IMR-90 (cell line): ENCODE results near the gene CIT. TPM values are rescaled to one million over a fixed set of nuclear protein-coding genes. Genes with fewer than 3 reads are reported as not detected.

ENCODE experiments used
- ATAC-seq: fragments of 200-7000 bp; cut with Tn5 transposase; 2 replicates; pipeline ENCODE4 v1.9.1; 2020; ENCODE audit warnings: low read depth, mild to moderate bottlenecking, moderate library complexity
- BruUV-seq: library from RNA; stranded (reverse); fragments of 400-500 nt; replicated peaks from 2 replicates; lab custom pipeline; 2021; lab: Mats Ljungman, UMichigan
- CTCF ChIA-PET: fragments of 300-600 bp; formaldehyde crosslinking; extraction: SDS; loops from one replicate; lab custom pipeline; 2021; ENCODE audit warnings: antibody characterized with exemption; lab: Yijun Ruan, JAX
- POLR2A ChIA-PET: fragments of 300-600 bp; sonication (Branson Sonifier 250); formaldehyde crosslinking; loops from one replicate; lab custom pipeline; 2022; ENCODE audit warnings: antibody characterized with exemption; ENCODE audit not compliant: unreplicated experiment; lab: Charles Lee
- DNase-seq: peaks from one replicate; pipeline ENCODE4 v3.0.0; 2013
- H2AFZ ChIP-seq: replicated peaks from 2 replicates; pipeline ENCODE3; 2013; ENCODE audit warnings: low read length, mild to moderate bottlenecking; ENCODE audit not compliant: poor library complexity
- H2AK5ac ChIP-seq: 2 replicates; pipeline ENCODE4 v1.6.1; 2013; ENCODE audit warnings: low read depth, low read length, inconsistent platforms
- H2AK9ac ChIP-seq: replicated peaks from 2 replicates; pipeline ENCODE3; 2013; ENCODE audit warnings: mild to moderate bottlenecking, low read depth, low read length, moderate library complexity; ENCODE audit not compliant: poor library complexity
- H2BK120ac ChIP-seq: 2 replicates; pipeline ENCODE4 v1.6.1; 2013; ENCODE audit warnings: low read depth, low read length, inconsistent platforms
- H2BK15ac ChIP-seq: 3 replicates; pipeline ENCODE4 v1.6.1; 2013; ENCODE audit warnings: low read depth, low read length, inconsistent platforms
- H2BK20ac ChIP-seq: 2 replicates; pipeline ENCODE4 v1.6.1; 2013; ENCODE audit warnings: low read depth, mild to moderate bottlenecking, inconsistent platforms, low read length, moderate library complexity
- H2BK5ac ChIP-seq: 2 replicates; pipeline ENCODE4 v1.6.1; 2013; ENCODE audit warnings: mild to moderate bottlenecking, low read depth, low read length, inconsistent platforms; ENCODE audit not compliant: poor library complexity, severe bottlenecking
- H3K14ac ChIP-seq: replicated peaks from 2 replicates; pipeline ENCODE4 v1.6.1; 2013; ENCODE audit warnings: low read depth, low read length, inconsistent platforms
- H3K18ac ChIP-seq: 2 replicates; pipeline ENCODE4 v1.6.1; 2013; ENCODE audit warnings: low read depth, low read length, control low read depth
- H3K23ac ChIP-seq: 2 replicates; pipeline ENCODE4 v1.6.1; 2013; ENCODE audit warnings: low read depth, low read length, inconsistent platforms
- H3K27ac ChIP-seq: 2 replicates; pipeline ENCODE4 v1.5.1; 2013; ENCODE audit warnings: mild to moderate bottlenecking, control low read depth, low read length; ENCODE audit not compliant: insufficient read depth
- H3K27me3 ChIP-seq: 2 replicates; pipeline ENCODE4 v1.6.1; 2013; ENCODE audit warnings: low read length; ENCODE audit not compliant: control insufficient read depth, insufficient read depth
- H3K36me3 ChIP-seq: 2 replicates; pipeline ENCODE4 v1.6.1; 2013; ENCODE audit warnings: low read length, mixed read lengths; ENCODE audit not compliant: control insufficient read depth, insufficient read depth
- H3K4ac ChIP-seq: 2 replicates; pipeline ENCODE4 v1.6.1; 2013; ENCODE audit warnings: low read depth, low read length, inconsistent platforms
- H3K4me1 ChIP-seq: 2 replicates; pipeline ENCODE4 v1.6.1; 2013; ENCODE audit warnings: low read length, mixed read lengths; ENCODE audit not compliant: control insufficient read depth, insufficient read depth
- H3K4me2 ChIP-seq: 2 replicates; pipeline ENCODE4 v1.6.1; 2013; ENCODE audit warnings: low read depth, mild to moderate bottlenecking, control low read depth, low read length, moderate library complexity
- H3K4me3 ChIP-seq: 2 replicates; pipeline ENCODE4 v1.5.1; 2013; ENCODE audit warnings: low read depth, mild to moderate bottlenecking, control low read depth, low read length, moderate library complexity; ENCODE audit not compliant: insufficient read depth
- H3K56ac ChIP-seq: 2 replicates; pipeline ENCODE4 v1.6.1; 2013; ENCODE audit warnings: low read length, inconsistent platforms; ENCODE audit not compliant: insufficient read depth; ENCODE audit errors: extremely low read depth
- H3K79me1 ChIP-seq, 2 experiments: 2 replicates each; pipeline ENCODE4 v1.6.1; 2013; ENCODE audit warnings: low read length in 2 of 2, inconsistent platforms in 1 of 2, low read depth in 1 of 2
- H3K9ac ChIP-seq: 2 replicates; pipeline ENCODE4 v1.6.1; 2013; ENCODE audit warnings: low read depth, low read length, control low read depth
- H3K9me1 ChIP-seq: 2 replicates; pipeline ENCODE4 v1.6.1; 2013; ENCODE audit warnings: low read length, inconsistent platforms; ENCODE audit not compliant: insufficient read depth
- H3K9me3 ChIP-seq: 2 replicates; pipeline ENCODE4 v1.6.1; 2013; ENCODE audit warnings: low read length; ENCODE audit not compliant: control insufficient read depth, insufficient read depth
- H4K20me1 ChIP-seq: 2 replicates; pipeline ENCODE4 v1.6.1; 2013; ENCODE audit warnings: low read length, inconsistent platforms; ENCODE audit not compliant: insufficient read depth
- H4K5ac ChIP-seq: 2 replicates; pipeline ENCODE4 v1.6.1; 2013; ENCODE audit warnings: mild to moderate bottlenecking, low read depth, low read length, control low read depth
- H4K8ac ChIP-seq, 2 experiments: 2 replicates each; pipeline ENCODE4 v1.6.1; 2013; ENCODE audit warnings: low read depth in 2 of 2, low read length in 2 of 2, control low read depth in 1 of 2, inconsistent platforms in 1 of 2
- H4K91ac ChIP-seq: 2 replicates; pipeline ENCODE4 v1.6.1; 2013; ENCODE audit warnings: low read depth, low read length, inconsistent platforms; ENCODE audit not compliant: insufficient read depth
- BHLHE40 ChIP-seq: fragments of 150-350 bp; IDR thresholded peaks from 2 replicates; pipeline ENCODE4 v1.6.1; 2016; ENCODE audit warnings: mild to moderate bottlenecking, low read depth, low read length
- CEBPB ChIP-seq: IDR thresholded peaks from 2 replicates; pipeline ENCODE4 v1.6.1; 2012; ENCODE audit warnings: low read depth, low read length, improper control_type of control experiment
- CHD1 ChIP-seq: IDR thresholded peaks from 2 replicates; pipeline ENCODE4 v1.6.1; 2012; ENCODE audit warnings: low read depth, low read length, improper control_type of control experiment
- CTCF ChIP-seq: conservative IDR thresholded peaks from 2 replicates; pipeline ENCODE4 v1.5.1; 2012; ENCODE audit warnings: mild to moderate bottlenecking, low read depth, low read length, improper control_type of control experiment
- ELK1 ChIP-seq: fragments of 150-350 bp; IDR thresholded peaks from 2 replicates; pipeline ENCODE4 v1.6.1; 2016; ENCODE audit warnings: low read depth, mild to moderate bottlenecking, low read length, moderate library complexity, borderline replicate concordance
- FOS ChIP-seq: fragments of 150-350 bp; IDR thresholded peaks from 2 replicates; pipeline ENCODE4 v1.6.1; 2016; ENCODE audit warnings: low read depth, low read length
- MAFK ChIP-seq: IDR thresholded peaks from 2 replicates; pipeline ENCODE4 v1.6.1; 2012; ENCODE audit warnings: low read depth, low read length, improper control_type of control experiment
- MAZ ChIP-seq: IDR thresholded peaks from 2 replicates; pipeline ENCODE4 v1.6.1; 2012; ENCODE audit warnings: low read depth, mild to moderate bottlenecking, low read length, improper control_type of control experiment, moderate library complexity, borderline replicate concordance
- MXI1 ChIP-seq: IDR thresholded peaks from 2 replicates; pipeline ENCODE4 v1.6.1; 2012; ENCODE audit warnings: low read depth, mild to moderate bottlenecking, low read length, moderate library complexity, borderline replicate concordance
- NFE2L2 ChIP-seq: fragments of 150-350 bp; IDR thresholded peaks from 2 replicates; pipeline ENCODE4 v1.6.1; 2016; ENCODE audit warnings: low read depth, mild to moderate bottlenecking, low read length
- POLR2A ChIP-seq: IDR thresholded peaks from 2 replicates; pipeline ENCODE4 v1.6.1; 2012; ENCODE audit warnings: mild to moderate bottlenecking, low read depth, low read length
- RAD21 ChIP-seq: IDR thresholded peaks from 2 replicates; pipeline ENCODE4 v1.6.1; 2012; ENCODE audit warnings: low read length, improper control_type of control experiment
- RCOR1 ChIP-seq: IDR thresholded peaks from 2 replicates; pipeline ENCODE4 v1.6.1; 2012; ENCODE audit warnings: mild to moderate bottlenecking, low read length, improper control_type of control experiment; ENCODE audit not compliant: insufficient replicate concordance
- RFX5 ChIP-seq: IDR thresholded peaks from 2 replicates; pipeline ENCODE4 v1.8.0; 2012; ENCODE audit warnings: low read depth, mild to moderate bottlenecking, low read length, moderate library complexity
- SMC3 ChIP-seq: fragments of 150-350 bp; IDR thresholded peaks from 2 replicates; pipeline ENCODE4 v1.6.1; 2016; ENCODE audit warnings: low read depth, mild to moderate bottlenecking, antibody characterized with exemption, low read length, moderate library complexity
- USF2 ChIP-seq: fragments of 150-350 bp; IDR thresholded peaks from 2 replicates; pipeline ENCODE4 v1.6.1; 2017; ENCODE audit warnings: mild to moderate bottlenecking, antibody characterized with exemption, low read length, low read depth
- WGBS, 2 experiments: methylation state at CpG; one replicate each; pipeline versions ENCODE4 v1.1.5 to v1.1.7; 2013; ENCODE audit warnings: missing lambda C conversion rate in 2 of 2; ENCODE audit not compliant: insufficient read length in 1 of 2; ENCODE audit errors: extremely low coverage in 2 of 2; 5-methylcytosine and 5-hydroxymethylcytosine counted together
- dilution Hi-C: fragments of 300-500 bp; cut with HindIII; formaldehyde crosslinking; loops from one replicate; pipeline ENCODE4 v1.14.3; 2018; ENCODE audit warnings: low sequenced_read_pairs; ENCODE audit not compliant: unreplicated experiment
- in situ Hi-C: fragments of 300-500 bp; cut with MboI; formaldehyde crosslinking; loops from 3 replicates; pipeline ENCODE4 v1.14.3; 2019; ENCODE audit warnings: low sequenced_read_pairs, inconsistent platforms, mixed read lengths
- intact Hi-C: fragments of 100-400 bp; cut with micrococcal nuclease; formaldehyde crosslinking; loops from 2 replicates; pipeline ENCODE4 v1.10.0; 2022
- polyA plus RNA-seq, 3 experiments: library from polyadenylated mRNA; depleted of rRNA; stranded (reverse); fragments of >200 nt; gene quantifications; 2 replicates each; pipeline ENCODE4 v1.2.3, GENCODE V29; 2012; ENCODE audit warnings: low replicate concordance in 1 of 3
- total RNA-seq: library from RNA; depleted of rRNA; stranded (reverse); fragments of >200 nt; gene quantifications from 2 replicates; pipeline ENCODE4 v1.2.3, GENCODE V29; 2012

CIT gene
- total and polyA plus RNA-seq, 2 of the 4 experiments (the other 2 are of a cell fraction), result 13.1 to 21.0 TPM

- no peak overlapping the region for H3K23ac ChIP-seq
- H3K9ac ChIP-seq, result no peak overlapping the region
- no peaks in the 10 kb centered on the region for H3K4me1 ChIP-seq
- H3K36me3 ChIP-seq, result peaks cover 35% of the 10 kb centered on the region
- TF ChIP-seq RCOR1 (no peak), MXI1 (no peak), POLR2A (no peak), RFX5 (no peak), NFE2L2 (no peak), SMC3 (no peak), CTCF (no peak), FOS (no peak), CHD1 (no peak), MAZ (no peak), CEBPB (no peak), MAFK (no peak), RAD21 (no peak), USF2 (no peak), BHLHE40 (no peak), ELK1 (no peak)
- no peak overlapping the region for H3K4ac ChIP-seq
- H4K20me1 ChIP-seq, result no peaks in the 10 kb centered on the region
- H3K9me1 ChIP-seq, result peaks cover 5% of the 10 kb centered on the region; the same call in 1 of the 2 replicates
- no peak overlapping the region for H4K5ac ChIP-seq
- in situ Hi-C loops, result no loop called here
- no peak overlapping the region for H4K8ac ChIP-seq
- H3K27ac ChIP-seq, result no peak overlapping the region
- no peak overlapping the region for H3K56ac ChIP-seq
- no peak overlapping the region for H2BK15ac ChIP-seq
- no peak overlapping the region for H3K14ac ChIP-seq
- no peak overlapping the region for H2AK9ac ChIP-seq
- H2BK20ac ChIP-seq, result no peak overlapping the region
- H3K4me2 ChIP-seq, result no peak overlapping the region
- intact Hi-C loops, result no loop called here
- ChIA-PET POLR2A (no interaction called here), CTCF (interaction anchor here (1.9 kb wide), 1 partner anchor 16 kb away, joined by 4 read pairs; the partner anchor contains the start of gene PRKAB1)
- no peak overlapping the region for H3K4me3 ChIP-seq
- peak; percentile 28; the same call in 1 of the 2 replicates for ATAC-seq
- H2AK5ac ChIP-seq, result no peak overlapping the region
- peak; percentile 63 for DNase-seq
- no peaks in the 10 kb centered on the region for H3K79me1 ChIP-seq
- H3K27me3 ChIP-seq, result no peaks in the 10 kb centered on the region
- H4K91ac ChIP-seq, result no peak overlapping the region
- no peak overlapping the region; the same call in 1 of the 2 replicates for H2BK120ac ChIP-seq
- 20% methylated on average over 2 of the region's 6 CpGs; no CpG with 5 or more reads in 1 of the 2 experiments for WGBS, 2 experiments
- H2BK5ac ChIP-seq, result no peak overlapping the region
- peak overlapping the region; percentile 0 for H2AFZ ChIP-seq
- H3K18ac ChIP-seq, result no peak overlapping the region
- dilution Hi-C loops, result no loop called here
- no TSS peak for BruUV-seq
- H3K9me3 ChIP-seq, result no peaks in the 10 kb centered on the region
Measured at GRCh38 chr12:119683413-119683812, 193.7 kb downstream of the CIT start.
